ENCODE measurements around the gene SNAP47.

Gene SNAP47

GRCh38 chr1:227763246-227764018, 28.2 kb downstream of the SNAP47 start:
- no peak for DNase-seq (ENCODE audit: low read depth)
- H3K4me3 ChIP-seq (ENCODE audit: control insufficient read depth, low read depth, low read length): no peak overlapping the region
- TF ChIP-seq CTCF (IDR thresholded peaks at IDR 0.05; ENCODE audit: control insufficient read depth, insufficient read depth, low read depth, low read length, missing control alignments): no peak

GRCh38 chr1:227764019-227764391, 28.8 kb downstream of the SNAP47 start:
- TF ChIP-seq CTCF (IDR thresholded peaks at IDR 0.05; ENCODE audit: control insufficient read depth, insufficient read depth, low read depth, low read length, missing control alignments): no peak
- H3K4me3 ChIP-seq (ENCODE audit: control insufficient read depth, low read depth, low read length): no peak overlapping the region
- DNase-seq (ENCODE audit: low read depth): no peak

- H3K4me3 ChIP-seq (ENCODE audit: control insufficient read depth, low read depth, low read length): no peak overlapping the region
- TF ChIP-seq CTCF (IDR thresholded peaks at IDR 0.05; ENCODE audit: control insufficient read depth, insufficient read depth, low read depth, low read length, missing control alignments): no peak
- no peak for DNase-seq (ENCODE audit: low read depth)
Measured at GRCh38 chr1:227765261-227766014, 30.2 kb downstream of the SNAP47 start.

- no peak for DNase-seq (ENCODE audit: low read depth)
- no peak for TF ChIP-seq CTCF (IDR thresholded peaks at IDR 0.05; ENCODE audit: control insufficient read depth, insufficient read depth, low read depth, low read length, missing control alignments)
- no peak overlapping the region for H3K4me3 ChIP-seq (ENCODE audit: control insufficient read depth, low read depth, low read length)
Measured at GRCh38 chr1:227766015-227766634, 30.9 kb downstream of the SNAP47 start.

- no peak for DNase-seq (ENCODE audit: low read depth)
- TF ChIP-seq CTCF (IDR thresholded peaks at IDR 0.05; ENCODE audit: control insufficient read depth, insufficient read depth, low read depth, low read length, missing control alignments): no peak
Measured at GRCh38 chr1:227766653-227767277, 31.5 kb downstream of the SNAP47 start.

GRCh38 chr1:227767401-227768124, 32.3 kb downstream of the SNAP47 start:
- no peak for DNase-seq (ENCODE audit: low read depth)
- no peak for TF ChIP-seq CTCF (IDR thresholded peaks at IDR 0.05; ENCODE audit: control insufficient read depth, insufficient read depth, low read depth, low read length, missing control alignments)
- no peak overlapping the region for H3K4me3 ChIP-seq (ENCODE audit: control insufficient read depth, low read depth, low read length)

More at GRCh38 chr1:227766653-227767277, 31.5 kb downstream of the SNAP47 start:
- no peak overlapping the region for H3K4me3 ChIP-seq (ENCODE audit: control insufficient read depth, low read depth, low read length)

Data from AG09309 (cell line).